Neutrophil (primary cell): ENCODE measurements around the gene FAM47C.
"Not testable (repeated sequence)": the region's sequence is repeated elsewhere in the genome, so short reads cannot be mapped to it uniquely, and the experiment has no call there.

Experiments used
- H3K27ac ChIP-seq: fragments of 200-600 bp; sonication (generic); 2 replicates; pipeline ENCODE4 v1.5.1; 2016; ENCODE audit warnings: mild to moderate bottlenecking, moderate library complexity
- H3K27me3 ChIP-seq: fragments of 200-600 bp; sonication (generic); 2 replicates; pipeline ENCODE4 v1.6.0; 2016; ENCODE audit warnings: mild to moderate bottlenecking
- H3K36me3 ChIP-seq: fragments of 200-600 bp; sonication (generic); 2 replicates; pipeline ENCODE4 v1.5.1; 2017
- H3K4me1 ChIP-seq, 2 experiments: fragments of 200-600 bp in 1 of 2; sonication (generic) in 1 of 2; 1 replicate in 1 of 2; 2 replicates in 1 of 2; pipeline versions ENCODE4 v1.5.1 to v1.6.1; 2013 to 2016; ENCODE audit warnings: low read depth in 1 of 2, low read length in 1 of 2, mild to moderate bottlenecking in 1 of 2, moderate library complexity in 1 of 2; ENCODE audit not compliant: control insufficient read depth in 1 of 2, insufficient read depth in 1 of 2
- H3K4me3 ChIP-seq, 2 experiments: fragments of 200-600 bp in 1 of 2; sonication (generic) in 1 of 2; 1 replicate in 1 of 2; 2 replicates in 1 of 2; pipeline ENCODE4 v1.5.1; 2013 to 2016; ENCODE audit warnings: low read depth in 1 of 2, low read length in 1 of 2, mild to moderate bottlenecking in 1 of 2, moderate library complexity in 1 of 2
- H3K9me3 ChIP-seq: fragments of 200-600 bp; sonication (generic); 2 replicates; pipeline ENCODE4 v1.5.1; 2016
- CTCF ChIP-seq: fragments of 200-600 bp; sonication (generic); IDR thresholded peaks from 2 replicates; pipeline ENCODE4 v1.5.1; 2016; ENCODE audit warnings: antibody characterized with exemption

FAM47C gene

DNA sequence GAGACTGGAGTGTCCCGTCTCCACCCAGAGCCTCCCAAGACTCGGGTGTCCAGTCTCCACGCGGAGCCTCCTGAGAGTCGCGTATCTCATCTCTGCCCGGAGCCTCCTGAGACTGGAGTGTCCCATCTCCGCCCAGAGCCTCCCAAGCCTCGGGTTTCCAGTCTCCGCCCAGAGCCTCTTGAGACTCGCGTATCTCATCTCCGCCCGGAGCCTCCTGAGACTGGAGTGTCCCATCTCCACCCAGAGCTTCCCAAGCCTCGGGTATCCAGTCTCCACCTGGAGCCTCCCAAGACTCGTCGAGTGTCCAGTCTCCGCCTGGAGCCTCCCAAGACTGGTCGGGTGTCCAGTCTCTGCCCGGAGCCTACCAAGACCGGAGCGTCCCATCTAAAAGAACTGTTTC lies 2.3 kb downstream of the FAM47C start:
- Histone ChIP-seq H3K9me3 (no peaks in the 10 kb centered on the region), H3K4me3 (no peak overlapping the region), H3K4me1 (no peaks in the 10 kb centered on the region), H3K27ac (no peak overlapping the region), H3K36me3 (no peaks in the 10 kb centered on the region), H3K27me3 (no peaks in the 10 kb centered on the region)
- TF ChIP-seq CTCF: no peak

- H3K36me3 ChIP-seq, H3K27me3 ChIP-seq, H3K9me3 ChIP-seq, H3K27ac ChIP-seq, H3K4me3 ChIP-seq, H3K4me1 ChIP-seq: not testable (repeated sequence)
Measured at GRCh38 chrX:37034260-37034659, 26.1 kb downstream of the FAM47C start.

- H3K9me3 ChIP-seq, H3K27ac ChIP-seq, H3K4me1 ChIP-seq, H3K4me3 ChIP-seq, H3K27me3 ChIP-seq, H3K36me3 ChIP-seq: not testable (repeated sequence)
Measured at GRCh38 chrX:37036674-37037220, 28.6 kb downstream of the FAM47C start.

DNA sequence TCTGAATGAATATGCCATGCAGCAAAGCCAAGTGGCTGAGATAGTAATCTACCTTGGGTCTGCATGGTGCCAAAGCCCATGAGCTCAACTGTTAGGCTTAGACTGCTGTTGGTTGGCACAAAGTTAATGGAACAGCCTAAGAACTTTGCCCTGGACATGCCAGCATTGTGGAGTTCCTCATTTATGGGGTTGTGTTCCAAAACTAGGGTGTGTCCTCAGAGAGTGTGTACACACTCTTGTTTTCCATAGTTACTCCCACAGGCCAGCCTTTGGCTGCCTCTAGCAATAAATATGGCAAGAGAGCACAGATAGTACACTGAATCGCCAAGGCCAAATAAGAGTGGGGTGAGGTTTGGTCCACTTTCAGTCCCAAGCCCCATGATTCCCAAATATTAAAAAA lies 30.6 kb downstream of the FAM47C start:
- not testable (repeated sequence) for H3K27me3 ChIP-seq, H3K36me3 ChIP-seq, H3K27ac ChIP-seq

GRCh38 chrX:37042956-37043885 lies 35.1 kb downstream of the FAM47C start:
- H3K9me3 ChIP-seq, H3K27me3 ChIP-seq, H3K4me3 ChIP-seq, H3K4me1 ChIP-seq, H3K27ac ChIP-seq, H3K36me3 ChIP-seq: not testable (repeated sequence)

More for the DNA sequence above, 30.6 kb downstream of the FAM47C start:
- H3K4me3 ChIP-seq, H3K9me3 ChIP-seq, H3K4me1 ChIP-seq: not testable (repeated sequence)

DNA sequence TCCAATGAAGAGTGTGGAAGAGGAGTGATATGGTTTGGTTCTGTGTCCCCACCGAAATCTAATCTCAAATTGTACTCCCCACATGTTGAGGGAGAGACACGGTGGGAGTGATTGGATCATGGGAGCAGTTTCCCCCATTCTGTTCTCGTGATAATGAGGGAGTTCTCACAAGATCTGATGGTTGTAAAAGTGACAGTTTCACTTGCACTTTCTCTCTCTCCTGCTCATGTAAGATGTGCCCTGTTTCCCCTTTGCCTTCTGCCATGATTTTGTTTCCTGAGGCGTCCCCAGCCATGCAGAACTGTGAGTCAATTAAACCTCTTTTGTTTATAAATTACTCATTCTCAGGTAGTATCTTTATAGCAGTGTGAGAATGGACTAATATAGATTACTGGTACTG lies 39.6 kb downstream of the FAM47C start:
- H3K9me3 ChIP-seq: no peaks in the 10 kb centered on the region
- no peaks in the 10 kb centered on the region for H3K27me3 ChIP-seq
- no peak overlapping the region for H3K4me3 ChIP-seq
- no peak overlapping the region for H3K27ac ChIP-seq
- no peak for TF ChIP-seq CTCF
- H3K36me3 ChIP-seq: no peaks in the 10 kb centered on the region
- H3K4me1 ChIP-seq: no peaks in the 10 kb centered on the region

DNA sequence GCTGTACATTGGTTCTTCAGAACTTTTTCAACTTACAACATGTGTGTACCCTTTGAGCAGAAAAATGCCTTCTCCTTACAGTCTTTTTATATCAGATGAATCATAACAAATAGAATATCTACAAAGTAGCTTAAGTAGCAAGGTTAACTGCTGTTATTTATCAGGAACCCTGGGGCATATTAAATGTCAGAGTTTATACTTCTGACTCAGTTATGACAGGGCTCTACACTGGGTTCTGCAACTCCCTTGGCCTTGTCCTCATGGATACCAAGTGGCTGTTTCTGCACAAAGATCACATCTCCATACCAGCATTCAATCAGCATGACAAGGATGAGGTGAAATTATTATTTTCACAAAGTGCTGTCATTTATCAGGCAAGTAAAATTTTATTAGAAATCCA lies 49.4 kb downstream of the FAM47C start:
- H3K4me1 ChIP-seq, H3K27me3 ChIP-seq, H3K9me3 ChIP-seq, H3K27ac ChIP-seq, H3K36me3 ChIP-seq, H3K4me3 ChIP-seq: not testable (repeated sequence)

DNA sequence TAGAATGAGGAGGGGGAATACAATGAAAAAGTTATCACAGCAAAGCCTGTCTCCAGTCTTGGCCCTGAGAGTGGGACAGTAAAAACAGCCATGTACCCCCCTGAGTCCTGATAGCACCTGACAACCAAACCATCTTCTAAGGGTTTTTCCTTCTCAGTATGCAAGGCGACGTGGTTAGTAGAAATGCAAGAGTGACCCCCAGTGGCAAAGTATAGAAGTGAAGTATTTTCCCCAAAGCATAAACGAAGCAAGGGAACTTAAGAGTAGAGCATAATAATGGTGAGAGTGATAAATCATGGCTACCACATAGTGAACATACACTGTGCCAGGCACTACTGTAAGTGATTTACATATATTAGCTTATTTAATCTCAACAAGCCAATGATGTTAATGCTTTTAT lies 52.8 kb downstream of the FAM47C start:
- Histone ChIP-seq H3K4me1 (no peaks in the 10 kb centered on the region), H3K4me3 (no peak overlapping the region), H3K27me3 (no peaks in the 10 kb centered on the region), H3K27ac (no peak overlapping the region), H3K9me3 (no peaks in the 10 kb centered on the region), H3K36me3 (no peaks in the 10 kb centered on the region)
- no peak for TF ChIP-seq CTCF
